Gastrocnemius medialis (tissue), 4 donors: Measurements from ENCODE around the gene PRKCH. TPM values are rescaled to one million over a fixed set of nuclear protein-coding genes. Genes with fewer than 3 reads are reported as not detected.

Source experiments
- ATAC-seq, 2 donors: fragments of 150-250 bp; one replicate each; pipeline ENCODE4 v1.9.1; 2016
- DNase-seq, 2 donors: peaks; one replicate each; pipeline ENCODE4 v3.0.0-alpha.2; 2019
- H3K27ac ChIP-seq, 4 donors: fragments of 200-600 bp; sonication (generic); 1 replicate in 1 of 4; 2 replicates in 3 of 4; pipeline ENCODE4 v1.5.1; 2016 to 2018; ENCODE audit warnings: mild to moderate bottlenecking in 2 of 4, moderate library complexity in 1 of 4
- H3K27me3 ChIP-seq, 3 donors: fragments of 200-600 bp; sonication (generic) in 2 of 3; 1 replicate in 1 of 3; 2 replicates in 2 of 3; pipeline versions ENCODE4 v1.5.1 to v1.6.0; 2016 to 2019; ENCODE audit warnings: mild to moderate bottlenecking in 1 of 3, moderate library complexity in 1 of 3
- H3K36me3 ChIP-seq, 2 donors: fragments of 200-600 bp; sonication (generic) in 1 of 2; one replicate each; pipeline ENCODE4 v1.5.1; 2017 to 2018
- H3K4me1 ChIP-seq, 2 donors: fragments of 200-600 bp; sonication (generic) in 1 of 2; one replicate each; pipeline ENCODE4 v1.5.1; 2016 to 2017; ENCODE audit warnings: mild to moderate bottlenecking in 2 of 2
- H3K4me3 ChIP-seq, 4 donors: fragments of 200-600 bp; sonication (generic) in 3 of 4; 1 replicate in 1 of 4; 2 replicates in 3 of 4; pipeline ENCODE4 v1.5.1; 2016 to 2019; ENCODE audit warnings: mild to moderate bottlenecking in 2 of 4
- H3K9me3 ChIP-seq, 3 donors: fragments of 200-600 bp; sonication (generic) in 2 of 3; 1 replicate in 1 of 3; 2 replicates in 2 of 3; pipeline ENCODE4 v1.5.1; 2016 to 2019
- CTCF ChIP-seq, 5 experiments: fragments of 450-650 bp in 3 of 5; fragments of 200-600 bp in 2 of 5; sonication (generic) in 2 of 5; IDR thresholded peaks in 4 of 5; conservative IDR thresholded peaks in 1 of 5; 1 replicate in 4 of 5; 2 replicates in 1 of 5; pipeline ENCODE4 v1.5.1; 2016 to 2019; ENCODE audit warnings: antibody characterized with exemption in 5 of 5, mild to moderate bottlenecking in 3 of 5, moderate library complexity in 3 of 5
- POLR2A ChIP-seq, 2 donors: fragments of 450-650 bp; IDR thresholded peaks; one replicate each; pipeline ENCODE4 v1.6.1; 2017; ENCODE audit warnings: antibody characterized with exemption in 2 of 2, mild to moderate bottlenecking in 2 of 2, moderate library complexity in 2 of 2
- in situ Hi-C, 4 donors: fragments of 200-750 bp; cut with MboI; loops; one replicate each; pipeline versions ENCODE4 v1.15.0 to v1.8.0; 2017; ENCODE audit warnings: low sequenced_read_pairs in 4 of 4
- intact Hi-C: fragments of 100-400 bp; cut with DNase I; formaldehyde crosslinking; loops from one replicate; pipeline ENCODE4 v1.15.1; 2023; ENCODE audit warnings: low total_unique reads
- total RNA-seq, 4 donors: library from RNA; depleted of rRNA; stranded (reverse); fragments of >200 nt; gene quantifications; one replicate each; pipeline versions ENCODE4 v1.1.0 to v1.2.3, GENCODE V29; 2016

Gene PRKCH
- total RNA-seq, 4 donors from 2014 or later, result 11.3 to 32.4 (median 16.6) TPM

GRCh38 chr14:61342486-61342885 lies 21.1 kb downstream of the PRKCH start:
- no peaks in the 10 kb centered on the region for H3K9me3 ChIP-seq
- no peaks in the 10 kb centered on the region for H3K36me3 ChIP-seq
- H3K27ac ChIP-seq, result peak overlapping the region; percentile 55 to 70 (median 60)
- H3K27me3 ChIP-seq, result no peaks in the 10 kb centered on the region
- no peak for TF ChIP-seq POLR2A (IDR thresholded peaks at IDR 0.05)
- TF ChIP-seq CTCF (IDR thresholded peaks at IDR 0.05 in 4 of 5, conservative IDR thresholded peaks at IDR 0.05 in 1 of 5), result no peak
- DNase-seq, result no peak
- intact Hi-C loops, result no loop called here
- ATAC-seq, result no peak
- H3K4me1 ChIP-seq, result peaks cover 19 to 36% of the 10 kb centered on the region in 2 donors
- no peak overlapping the region for H3K4me3 ChIP-seq
- in situ Hi-C loops, result no loop called here

DNA sequence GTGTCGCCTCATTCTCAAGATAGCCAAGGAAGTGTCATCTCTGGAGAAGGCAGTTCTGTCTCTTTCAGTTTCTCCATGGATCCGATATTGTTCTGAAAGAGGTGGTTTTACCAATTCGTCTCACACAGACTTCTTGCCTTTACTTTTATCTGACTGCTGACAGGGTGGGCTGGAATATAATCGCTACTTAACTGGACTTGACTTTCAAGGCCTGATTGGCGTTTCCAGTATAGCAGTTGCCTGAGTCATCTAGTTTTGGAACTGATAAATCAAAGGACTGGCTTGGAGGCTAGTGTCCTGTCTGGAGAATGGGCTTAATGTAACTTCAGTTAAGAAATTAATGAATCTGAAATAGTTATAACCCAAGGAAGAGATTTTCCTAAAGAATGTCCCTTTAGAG lies 21.6 kb downstream of the PRKCH start:
- Histone ChIP-seq H3K4me3 (no peak overlapping the region), H3K9me3 (no peaks in the 10 kb centered on the region), H3K27ac (peak overlapping the region; percentile 55 to 70 (median 60)), H3K36me3 (no peaks in the 10 kb centered on the region), H3K27me3 (no peaks in the 10 kb centered on the region), H3K4me1 (peaks cover 19 to 37% of the 10 kb centered on the region in 2 donors)
- in situ Hi-C loops, result no loop called here
- TF ChIP-seq POLR2A (IDR thresholded peaks at IDR 0.05) (no peak), CTCF (IDR thresholded peaks at IDR 0.05 in 4 of 5, conservative IDR thresholded peaks at IDR 0.05 in 1 of 5) (no peak)
- intact Hi-C loops, result no loop called here
- DNase-seq, result no peak
- no peak for ATAC-seq

- Histone ChIP-seq H3K36me3 (no peaks in the 10 kb centered on the region), H3K27ac (peak overlapping the region; percentile 55 to 70 (median 60)), H3K4me1 (peaks cover 19 to 43% of the 10 kb centered on the region in 2 donors), H3K27me3 (no peaks in the 10 kb centered on the region), H3K9me3 (no peaks in the 10 kb centered on the region), H3K4me3 (no peak overlapping the region)
- TF ChIP-seq CTCF (IDR thresholded peaks at IDR 0.05 in 4 of 5, conservative IDR thresholded peaks at IDR 0.05 in 1 of 5), result no peak
- TF ChIP-seq POLR2A (IDR thresholded peaks at IDR 0.05), result no peak
- intact Hi-C loops, result no loop called here
- peak in 1 of 2 donors; percentile 23 for ATAC-seq
- in situ Hi-C loops, result no loop called here
- DNase-seq, result no peak
Measured at GRCh38 chr14:61343471-61343870, 22.1 kb downstream of the PRKCH start.

GRCh38 chr14:61343991-61344405 lies 22.6 kb downstream of the PRKCH start:
- TF ChIP-seq POLR2A (IDR thresholded peaks at IDR 0.05) (no peak), CTCF (IDR thresholded peaks at IDR 0.05 in 4 of 5, conservative IDR thresholded peaks at IDR 0.05 in 1 of 5) (no peak)
- H3K9me3 ChIP-seq, result no peaks in the 10 kb centered on the region
- DNase-seq (no peak), ATAC-seq (no peak)
- no peaks in the 10 kb centered on the region for H3K36me3 ChIP-seq
- peaks cover 19 to 44% of the 10 kb centered on the region in 2 donors for H3K4me1 ChIP-seq
- intact Hi-C loops (no loop called here), in situ Hi-C loops (no loop called here)
- H3K27ac ChIP-seq, result peak overlapping the region; percentile 55 to 70 (median 60)
- H3K27me3 ChIP-seq, result no peaks in the 10 kb centered on the region
- H3K4me3 ChIP-seq, result no peak overlapping the region
